CD14-positive monocyte (primary cell): ENCODE measurements around the gene ANGPTL4. TPM values are rescaled to one million over a fixed set of nuclear protein-coding genes. Genes with fewer than 3 reads are reported as not detected.

Source experiments
- DNase-seq, 3 donors: peaks; one replicate each; pipeline ENCODE4 v3.0.0-alpha.2; 2011 to 2022
- H2AFZ ChIP-seq: 2 replicates; pipeline ENCODE4 v1.6.0; 2012; ENCODE audit warnings: mild to moderate bottlenecking, low read depth, low read length, inconsistent platforms; ENCODE audit not compliant: insufficient read depth, poor library complexity, severe bottlenecking
- H3K27ac ChIP-seq, 2 donors: 1 replicate in 1 of 2; 2 replicates in 1 of 2; pipeline ENCODE4 v1.5.1; 2012 to 2013; ENCODE audit warnings: low read length in 2 of 2, control low read depth in 1 of 2, inconsistent platforms in 1 of 2, low read depth in 1 of 2, mild to moderate bottlenecking in 1 of 2
- H3K27me3 ChIP-seq, 2 donors: one replicate each; pipeline versions ENCODE4 v1.6.0 to v1.6.1; 2011 to 2013; ENCODE audit warnings: low read length in 2 of 2; ENCODE audit not compliant: control insufficient read depth in 2 of 2, insufficient read depth in 2 of 2
- H3K36me3 ChIP-seq, 2 donors: replicated peaks in 1 of 2; 1 replicate in 1 of 2; 2 replicates in 1 of 2; pipeline versions ENCODE4 v1.5.1 to v1.6.1; 2012 to 2013; ENCODE audit warnings: low read length in 2 of 2, control low read depth in 1 of 2, inconsistent platforms in 1 of 2, mild to moderate bottlenecking in 1 of 2; ENCODE audit not compliant: insufficient read depth in 2 of 2, control insufficient read depth in 1 of 2
- H3K4me1 ChIP-seq, 2 donors: 1 replicate in 1 of 2; 2 replicates in 1 of 2; pipeline versions ENCODE4 v1.5.1 to v1.6.1; 2012 to 2013; ENCODE audit warnings: low read length in 2 of 2, control low read depth in 1 of 2, inconsistent platforms in 1 of 2, mild to moderate bottlenecking in 1 of 2, moderate library complexity in 1 of 2; ENCODE audit not compliant: insufficient read depth in 2 of 2, control insufficient read depth in 1 of 2
- H3K4me2 ChIP-seq: replicated peaks from 2 replicates; pipeline ENCODE3; 2012; ENCODE audit warnings: low read length, moderate library complexity, mild to moderate bottlenecking; ENCODE audit not compliant: poor library complexity, severe bottlenecking; ENCODE audit errors: extremely low read depth
- H3K4me3 ChIP-seq, 3 experiments: fragments of 200-600 bp in 1 of 3; sonication (generic) in 1 of 3; replicated peaks in 1 of 3; 1 replicate in 2 of 3; 2 replicates in 1 of 3; pipeline ENCODE4 v1.5.1; 2011 to 2013; ENCODE audit warnings: low read length in 3 of 3, mild to moderate bottlenecking in 3 of 3, control low read depth in 2 of 3, low read depth in 2 of 3, inconsistent platforms in 1 of 3, moderate library complexity in 1 of 3
- H3K79me2 ChIP-seq: 2 replicates; pipeline ENCODE4 v1.6.0; 2012; ENCODE audit warnings: mild to moderate bottlenecking, control low read depth, inconsistent platforms, low read length, moderate library complexity; ENCODE audit not compliant: insufficient read depth
- H3K9ac ChIP-seq: 2 replicates; pipeline ENCODE4 v1.6.0; 2017; ENCODE audit warnings: low read length, mild to moderate bottlenecking; ENCODE audit not compliant: insufficient read depth, poor library complexity, severe bottlenecking
- H3K9me3 ChIP-seq, 2 donors: replicated peaks in 1 of 2; 1 replicate in 1 of 2; 2 replicates in 1 of 2; pipeline versions ENCODE4 v1.5.1 to v1.6.1; 2012 to 2013; ENCODE audit warnings: low read length in 2 of 2, control low read depth in 1 of 2; ENCODE audit not compliant: control insufficient read depth in 1 of 2, insufficient read depth in 1 of 2
- H4K20me1 ChIP-seq: 2 replicates; pipeline ENCODE4 v1.6.0; 2012; ENCODE audit warnings: mild to moderate bottlenecking, low read length, control low read depth, moderate library complexity; ENCODE audit not compliant: insufficient read depth
- H3K27ac Mint-ChIP-seq, 7 donors: one replicate each; pipeline ENCODE4 v1.8.0; 2020; ENCODE audit warnings: mild to moderate bottlenecking in 7 of 7, mixed read lengths in 7 of 7, moderate library complexity in 6 of 7, inconsistent platforms in 2 of 7
- H3K27me3 Mint-ChIP-seq, 3 donors: one replicate each; pipeline ENCODE4 v1.8.0; 2021 to 2022; ENCODE audit warnings: low read depth in 3 of 3, mild to moderate bottlenecking in 3 of 3, mixed read lengths in 3 of 3, moderate library complexity in 3 of 3, inconsistent platforms in 1 of 3
- H3K36me3 Mint-ChIP-seq, 2 donors: one replicate each; pipeline ENCODE4 v1.8.0; 2020; ENCODE audit warnings: mixed read lengths in 2 of 2, inconsistent platforms in 1 of 2, mild to moderate bottlenecking in 1 of 2
- H3K4me1 Mint-ChIP-seq: one replicate; pipeline ENCODE4 v1.8.0; 2020; ENCODE audit warnings: mild to moderate bottlenecking, mixed read lengths
- H3K4me3 Mint-ChIP-seq, 2 donors: one replicate each; pipeline ENCODE4 v1.8.0; 2020; ENCODE audit warnings: mild to moderate bottlenecking in 2 of 2, mixed read lengths in 2 of 2, moderate library complexity in 1 of 2
- H3K9me3 Mint-ChIP-seq, 7 donors: one replicate each; pipeline ENCODE4 v1.8.0; 2020 to 2022; ENCODE audit warnings: mixed read lengths in 7 of 7, mild to moderate bottlenecking in 6 of 7, moderate library complexity in 6 of 7, inconsistent platforms in 2 of 7
- CTCF ChIP-seq: fragments of 200-600 bp; IDR thresholded peaks from one replicate; pipeline ENCODE4 v1.8.0; 2022; ENCODE audit warnings: antibody characterized with exemption, mild to moderate bottlenecking
- WGBS: methylation state at CpG from one replicate; pipeline ENCODE4 v1.1.5; 2013; ENCODE audit warnings: missing lambda C conversion rate; ENCODE audit not compliant: insufficient coverage; 5-methylcytosine and 5-hydroxymethylcytosine counted together
- intact Hi-C, 2 donors: fragments of 100-400 bp; cut with micrococcal nuclease; formaldehyde crosslinking; loops; one replicate each; pipeline versions ENCODE4 v1.15.0 to v1.15.1; 2023
- polyA plus RNA-seq, 3 donors: library from polyadenylated mRNA; depleted of rRNA in 1 of 3; unstranded in 2 of 3; stranded (reverse) in 1 of 3; fragments of 300-500 nt in 2 of 3; fragments of >200 nt in 1 of 3; fragmentation: Illumina TruSeq in 2 of 3; gene quantifications; 1 replicate in 2 of 3; 2 replicates in 1 of 3; pipeline ENCODE4 v1.2.3, GENCODE V29; 2012 to 2021

Gene ANGPTL4
- polyA plus RNA-seq, 3 donors = not detected

GRCh38 chr19:8370176-8371010 lies 6.4 kb downstream of the ANGPTL4 start:
- Mint-ChIP-seq H3K27me3 (peaks cover 32 to 38% (median 34%) of the 10 kb centered on the region in 3 donors), H3K9me3 (peaks cover 0 to 6% (median 2%) of the 10 kb centered on the region in 7 donors), H3K27ac (peak overlapping the region in 1 of 7 donors; percentile 36), H3K36me3 (peaks cover 6 to 13% of the 10 kb centered on the region in 2 donors), H3K4me1 (peaks cover 7% of the 10 kb centered on the region), H3K4me3 (no peak overlapping the region)
- H3K9ac ChIP-seq = no peak overlapping the region
- no peak overlapping the region for H3K4me2 ChIP-seq
- H3K79me2 ChIP-seq = no peaks in the 10 kb centered on the region
- no peak for TF ChIP-seq CTCF
- H3K9me3 ChIP-seq = no peaks in the 10 kb centered on the region
- intact Hi-C loops = no loop called here
- H3K4me1 ChIP-seq = peaks cover 0 to 3% of the 10 kb centered on the region in 2 donors
- H3K4me3 ChIP-seq = no peak overlapping the region
- no peak overlapping the region for H2AFZ ChIP-seq
- no peak overlapping the region for H3K27ac ChIP-seq
- no peak for DNase-seq
- H3K27me3 ChIP-seq = peaks cover 0 to 22% of the 10 kb centered on the region in 2 donors
- 95% methylated on average over 10 of the region's 19 CpGs for WGBS
- H4K20me1 ChIP-seq = no peaks in the 10 kb centered on the region
- H3K36me3 ChIP-seq = no peaks in the 10 kb centered on the region

- H3K27ac ChIP-seq = no peak overlapping the region
- no peak overlapping the region for H3K9ac ChIP-seq
- intact Hi-C loops = no loop called here
- DNase-seq = no peak
- peaks cover 0 to 3% of the 10 kb centered on the region in 2 donors for H3K4me1 ChIP-seq
- peak overlapping the region in 1 of 7 donors; percentile 36 for H3K27ac Mint-ChIP-seq
- H3K36me3 Mint-ChIP-seq = peaks cover 6 to 15% of the 10 kb centered on the region in 2 donors
- TF ChIP-seq CTCF = no peak
- peaks cover 7% of the 10 kb centered on the region for H3K4me1 Mint-ChIP-seq
- H3K27me3 Mint-ChIP-seq = peaks cover 24 to 30% (median 26%) of the 10 kb centered on the region in 3 donors
- H3K9me3 ChIP-seq = no peaks in the 10 kb centered on the region
- no peaks in the 10 kb centered on the region for H3K36me3 ChIP-seq
- no peaks in the 10 kb centered on the region for H4K20me1 ChIP-seq
- H3K4me2 ChIP-seq = no peak overlapping the region
- no peak overlapping the region for H3K4me3 ChIP-seq
- peaks cover 0 to 14% of the 10 kb centered on the region in 2 donors for H3K27me3 ChIP-seq
- no peak overlapping the region for H3K4me3 Mint-ChIP-seq
- H3K9me3 Mint-ChIP-seq = peaks cover 0 to 3% (median 2%) of the 10 kb centered on the region in 7 donors
- 84% methylated on average over 24 of the region's 28 CpGs for WGBS
- H2AFZ ChIP-seq = no peak overlapping the region
- H3K79me2 ChIP-seq = no peaks in the 10 kb centered on the region
Observed at GRCh38 chr19:8371011-8371804, 7.3 kb downstream of the ANGPTL4 start.
